Right lobe of liver (tissue), 4 donors: ENCODE measurements around the gene RNF217.

Source experiments
- POLR2A ChIP-seq: fragments of 450-650 bp; IDR thresholded peaks from one replicate; pipeline ENCODE4 v1.6.1; 2017; ENCODE audit warnings: antibody characterized with exemption, mild to moderate bottlenecking
- TF ChIP-seq, protein P1 (sequence below), 4 donors: fragments of 200-600 bp in 3 of 4; fragments of 450-650 bp in 1 of 4; IDR thresholded peaks; one replicate each; pipeline versions ENCODE4 v1.5.1 to v1.8.0; 2016 to 2022; ENCODE audit warnings: antibody characterized with exemption in 4 of 4, mild to moderate bottlenecking in 2 of 4
- donor health status: DM: no; HTN: no; CAD: no.
- donor health status: DM: no; HTN: no; CAD: no.
- donor health status: DM: no; HTN: yes; CAD: no.

DNA sequence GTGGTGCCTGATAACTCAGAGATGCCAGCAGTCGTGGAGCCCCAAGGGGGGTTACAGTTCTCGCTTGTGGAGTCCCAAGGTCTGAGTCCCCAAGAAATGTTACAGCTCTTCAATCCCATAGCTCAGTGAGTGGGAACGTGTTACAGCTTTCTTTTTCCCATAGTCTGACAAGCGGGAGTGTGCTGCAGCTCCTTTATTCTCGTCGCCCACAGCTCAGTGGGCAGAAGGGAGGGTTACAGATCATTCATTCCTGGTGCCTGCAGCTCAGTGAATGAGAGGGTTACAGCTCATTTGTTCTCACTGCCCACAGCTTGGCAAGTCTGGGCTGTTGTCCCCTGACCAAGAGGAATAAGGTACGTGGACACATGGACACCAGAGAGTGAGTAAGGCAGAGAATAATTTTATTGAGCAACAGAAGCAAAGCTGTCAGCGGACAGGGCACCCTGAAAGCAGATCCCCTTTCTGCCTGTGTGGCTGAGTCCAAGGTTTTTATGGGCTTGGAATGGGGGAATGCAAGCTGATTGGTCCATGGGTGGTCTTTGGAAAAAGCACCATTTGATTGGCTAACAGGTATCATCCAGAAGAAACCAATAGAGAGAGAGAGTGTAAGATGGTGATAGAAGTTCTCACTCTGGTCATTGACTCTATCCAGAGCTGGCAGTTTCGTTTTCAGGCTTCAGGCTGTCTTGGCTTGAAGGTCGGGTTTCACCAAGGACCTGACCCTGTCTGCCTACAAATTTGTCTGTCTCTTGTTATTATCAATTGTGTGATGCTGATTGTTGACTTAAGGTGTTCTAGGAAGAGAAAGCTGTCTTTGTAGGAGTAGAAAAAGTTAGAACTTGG is 16.4 kb downstream of the RNF217 start:
- TF ChIP-seq, protein P1, sequence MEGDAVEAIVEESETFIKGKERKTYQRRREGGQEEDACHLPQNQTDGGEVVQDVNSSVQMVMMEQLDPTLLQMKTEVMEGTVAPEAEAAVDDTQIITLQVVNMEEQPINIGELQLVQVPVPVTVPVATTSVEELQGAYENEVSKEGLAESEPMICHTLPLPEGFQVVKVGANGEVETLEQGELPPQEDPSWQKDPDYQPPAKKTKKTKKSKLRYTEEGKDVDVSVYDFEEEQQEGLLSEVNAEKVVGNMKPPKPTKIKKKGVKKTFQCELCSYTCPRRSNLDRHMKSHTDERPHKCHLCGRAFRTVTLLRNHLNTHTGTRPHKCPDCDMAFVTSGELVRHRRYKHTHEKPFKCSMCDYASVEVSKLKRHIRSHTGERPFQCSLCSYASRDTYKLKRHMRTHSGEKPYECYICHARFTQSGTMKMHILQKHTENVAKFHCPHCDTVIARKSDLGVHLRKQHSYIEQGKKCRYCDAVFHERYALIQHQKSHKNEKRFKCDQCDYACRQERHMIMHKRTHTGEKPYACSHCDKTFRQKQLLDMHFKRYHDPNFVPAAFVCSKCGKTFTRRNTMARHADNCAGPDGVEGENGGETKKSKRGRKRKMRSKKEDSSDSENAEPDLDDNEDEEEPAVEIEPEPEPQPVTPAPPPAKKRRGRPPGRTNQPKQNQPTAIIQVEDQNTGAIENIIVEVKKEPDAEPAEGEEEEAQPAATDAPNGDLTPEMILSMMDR (IDR thresholded peaks at IDR 0.05): no peak
- no peak for TF ChIP-seq POLR2A
